OCI-LY7 (cell line): ENCODE measurements around the gene MGAT4C. TPM values are rescaled to one million over a fixed set of nuclear protein-coding genes. Genes with fewer than 3 reads are reported as not detected.

Source experiments
- BruUV-seq: library from RNA; stranded (reverse); fragments of 400-500 nt; replicated peaks from 2 replicates; lab custom pipeline; 2021; lab: Mats Ljungman, UMichigan
- CTCF ChIA-PET: fragments of 300-600 bp; sonication (Branson Sonifier 250); formaldehyde crosslinking; loops from one replicate; lab custom pipeline; 2022; ENCODE audit warnings: antibody characterized with exemption; ENCODE audit not compliant: unreplicated experiment; lab: Charles Lee
- POLR2A ChIA-PET: fragments of 300-600 bp; sonication (Branson Sonifier 250); formaldehyde crosslinking; loops from one replicate; lab custom pipeline; 2022; ENCODE audit warnings: antibody characterized with exemption; lab: Charles Lee
- DNase-seq: peaks from one replicate; pipeline ENCODE4 v3.0.0-alpha.2; 2015; ENCODE audit warnings: low spot score
- H2AFZ ChIP-seq: fragments of 200-600 bp; sonication (generic), shearing (Covaris generic); 2 replicates; pipeline ENCODE4 v1.6.1; 2014; ENCODE audit warnings: mild to moderate bottlenecking, antibody characterized with exemption, low read length, moderate library complexity
- H3K27ac ChIP-seq: fragments of 200-600 bp; sonication (generic); 2 replicates; pipeline ENCODE4 v1.5.1; 2014; ENCODE audit warnings: mixed run types, low read depth, mild to moderate bottlenecking, moderate library complexity, low read length, inconsistent platforms; ENCODE audit not compliant: poor library complexity, severe bottlenecking
- H3K36me3 ChIP-seq: fragments of 200-600 bp; sonication (generic); 2 replicates; pipeline ENCODE4 v1.6.1; 2014; ENCODE audit warnings: mild to moderate bottlenecking, antibody characterized with exemption, low read length, moderate library complexity, mixed read lengths; ENCODE audit not compliant: insufficient read depth
- H3K4me1 ChIP-seq: fragments of 200-600 bp; sonication (generic); 2 replicates; pipeline ENCODE4 v1.5.1; 2014; ENCODE audit warnings: mild to moderate bottlenecking, low read length; ENCODE audit not compliant: insufficient read depth, poor library complexity, severe bottlenecking
- H3K4me2 ChIP-seq: fragments of 200-600 bp; sonication (generic); 2 replicates; pipeline ENCODE4 v1.6.1; 2014; ENCODE audit warnings: mild to moderate bottlenecking, low read length
- H3K4me3 ChIP-seq: fragments of 200-600 bp; sonication (generic); 2 replicates; pipeline ENCODE4 v1.5.1; 2014; ENCODE audit warnings: mild to moderate bottlenecking, low read depth, low read length; ENCODE audit not compliant: poor library complexity, severe bottlenecking
- H3K79me2 ChIP-seq: fragments of 200-600 bp; sonication (generic); 2 replicates; pipeline ENCODE4 v1.6.1; 2016; ENCODE audit warnings: low read depth, mild to moderate bottlenecking, low read length, moderate library complexity, mixed read lengths; ENCODE audit not compliant: insufficient read depth
- H3K9me2 ChIP-seq: fragments of 200-600 bp; sonication (generic); 2 replicates; pipeline ENCODE4 v1.6.1; 2016; ENCODE audit warnings: mild to moderate bottlenecking, low read length, mixed read lengths; ENCODE audit not compliant: insufficient read depth
- H3K9me3 ChIP-seq: fragments of 200-600 bp; sonication (generic); 2 replicates; pipeline ENCODE4 v1.6.1; 2014; ENCODE audit warnings: mild to moderate bottlenecking, mixed run types, low read length, mixed read lengths
- H4K20me1 ChIP-seq: fragments of 200-600 bp; sonication (generic); 2 replicates; pipeline ENCODE4 v1.6.1; 2014; ENCODE audit warnings: mild to moderate bottlenecking, antibody characterized with exemption, low read length, moderate library complexity, mixed read lengths; ENCODE audit not compliant: insufficient read depth
- EZH2phosphoT487 ChIP-seq: fragments of 200-600 bp; sonication (generic); IDR thresholded peaks from 2 replicates; pipeline ENCODE4 v1.6.1; 2018; ENCODE audit warnings: low read depth, borderline replicate concordance, mild to moderate bottlenecking, mixed run types, antibody characterized with exemption, low read length, moderate library complexity, mixed read lengths
- intact Hi-C: fragments of 100-400 bp; cut with micrococcal nuclease; formaldehyde crosslinking; loops from one replicate; pipeline ENCODE4 v1.10.0; 2022; ENCODE audit not compliant: unreplicated experiment
- total RNA-seq, 2 experiments: library from RNA; depleted of rRNA in 1 of 2; stranded (reverse); fragments of >200 nt in 1 of 2; shearing (Covaris generic) in 1 of 2; gene quantifications; 2 replicates each; pipeline ENCODE4 v1.2.3, GENCODE V29; 2014 to 2022
- TF ChIP-seq, protein P1 (sequence below): fragments of 200-600 bp; sonication (generic); conservative IDR thresholded peaks from 2 replicates; pipeline ENCODE4 v1.5.1; 2014; ENCODE audit warnings: mild to moderate bottlenecking, antibody characterized with exemption, low read length, moderate library complexity, mixed read lengths

Gene MGAT4C
- total RNA-seq, 2 experiments from 2014 or later, result not detected

DNA sequence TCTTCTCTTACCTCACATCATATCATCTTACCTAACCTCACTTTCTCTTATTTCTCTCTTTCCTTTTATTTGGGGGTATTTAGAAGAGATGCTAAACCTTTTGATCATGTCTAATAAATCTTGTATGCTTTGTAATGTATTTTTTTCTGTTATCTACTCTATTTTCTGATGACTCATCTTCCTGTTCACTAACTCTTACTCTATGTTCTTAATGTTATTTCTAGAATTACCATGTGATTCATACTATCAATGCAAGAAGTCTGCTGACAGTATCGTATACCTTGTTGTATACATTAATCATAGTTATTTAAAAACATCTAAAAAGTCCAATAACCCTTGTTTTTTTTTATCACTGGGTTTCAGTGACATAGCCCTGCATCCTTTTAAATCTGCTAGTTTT, 62.3 kb downstream of the MGAT4C start:
- H3K36me3 ChIP-seq, result no peaks in the 10 kb centered on the region

DNA sequence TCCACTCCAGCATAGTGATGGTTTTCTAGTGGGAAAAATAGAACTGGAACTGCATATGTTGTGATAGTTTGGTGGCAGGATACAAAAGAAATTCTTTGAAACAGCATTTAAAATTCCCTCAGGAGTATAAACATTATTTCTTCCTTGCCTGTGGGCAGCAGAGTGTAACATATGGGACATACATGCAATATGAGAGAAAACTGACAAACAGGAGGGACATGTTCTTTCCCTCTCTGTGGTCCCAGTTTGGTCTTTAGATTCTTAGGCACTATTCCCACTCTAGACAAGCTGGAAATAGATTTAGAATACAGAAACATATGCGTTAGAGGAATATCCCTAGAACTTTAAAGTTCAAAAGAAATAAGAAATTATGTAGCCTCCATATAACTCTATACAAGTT, 68.0 kb downstream of the MGAT4C start:
- CTCF ChIA-PET, result no interaction called here
- no peaks in the 10 kb centered on the region for H3K36me3 ChIP-seq
- no peaks in the 10 kb centered on the region for H3K9me2 ChIP-seq
- H4K20me1 ChIP-seq, result no peaks in the 10 kb centered on the region
- no peak overlapping the region for H3K4me3 ChIP-seq
- H3K9me3 ChIP-seq, result no peaks in the 10 kb centered on the region
- POLR2A ChIA-PET, result no interaction called here
- no peak overlapping the region for H2AFZ ChIP-seq
- H3K27ac ChIP-seq, result no peak overlapping the region
- H3K79me2 ChIP-seq, result no peaks in the 10 kb centered on the region
- no peak for DNase-seq
- intact Hi-C loops, result no loop called here
- H3K4me2 ChIP-seq, result no peak overlapping the region
- no peaks in the 10 kb centered on the region for H3K4me1 ChIP-seq
- no TSS peak for BruUV-seq
- no peak for TF ChIP-seq EZH2phosphoT487
- TF ChIP-seq, protein P1, sequence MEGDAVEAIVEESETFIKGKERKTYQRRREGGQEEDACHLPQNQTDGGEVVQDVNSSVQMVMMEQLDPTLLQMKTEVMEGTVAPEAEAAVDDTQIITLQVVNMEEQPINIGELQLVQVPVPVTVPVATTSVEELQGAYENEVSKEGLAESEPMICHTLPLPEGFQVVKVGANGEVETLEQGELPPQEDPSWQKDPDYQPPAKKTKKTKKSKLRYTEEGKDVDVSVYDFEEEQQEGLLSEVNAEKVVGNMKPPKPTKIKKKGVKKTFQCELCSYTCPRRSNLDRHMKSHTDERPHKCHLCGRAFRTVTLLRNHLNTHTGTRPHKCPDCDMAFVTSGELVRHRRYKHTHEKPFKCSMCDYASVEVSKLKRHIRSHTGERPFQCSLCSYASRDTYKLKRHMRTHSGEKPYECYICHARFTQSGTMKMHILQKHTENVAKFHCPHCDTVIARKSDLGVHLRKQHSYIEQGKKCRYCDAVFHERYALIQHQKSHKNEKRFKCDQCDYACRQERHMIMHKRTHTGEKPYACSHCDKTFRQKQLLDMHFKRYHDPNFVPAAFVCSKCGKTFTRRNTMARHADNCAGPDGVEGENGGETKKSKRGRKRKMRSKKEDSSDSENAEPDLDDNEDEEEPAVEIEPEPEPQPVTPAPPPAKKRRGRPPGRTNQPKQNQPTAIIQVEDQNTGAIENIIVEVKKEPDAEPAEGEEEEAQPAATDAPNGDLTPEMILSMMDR, result no peak

More for the DNA sequence above, 62.3 kb downstream of the MGAT4C start:
- intact Hi-C loops, result no loop called here
- Histone ChIP-seq H3K4me3 (no peak overlapping the region), H4K20me1 (no peaks in the 10 kb centered on the region), H3K9me2 (no peaks in the 10 kb centered on the region), H3K27ac (no peak overlapping the region), H3K79me2 (no peaks in the 10 kb centered on the region), H2AFZ (no peak overlapping the region), H3K4me1 (no peaks in the 10 kb centered on the region), H3K4me2 (no peak overlapping the region), H3K9me3 (no peaks in the 10 kb centered on the region)
- DNase-seq, result no peak
- POLR2A ChIA-PET, result interaction anchor here (0.6 to 0.9 kb wide), 3 partner anchors 9 to 984 kb away, joined by 3 to 6 read pairs (median 4); no protein-coding TSS in a partner anchor
- TF ChIP-seq, protein P1, result no peak
- BruUV-seq, result no TSS peak
- CTCF ChIA-PET, result no interaction called here

DNA sequence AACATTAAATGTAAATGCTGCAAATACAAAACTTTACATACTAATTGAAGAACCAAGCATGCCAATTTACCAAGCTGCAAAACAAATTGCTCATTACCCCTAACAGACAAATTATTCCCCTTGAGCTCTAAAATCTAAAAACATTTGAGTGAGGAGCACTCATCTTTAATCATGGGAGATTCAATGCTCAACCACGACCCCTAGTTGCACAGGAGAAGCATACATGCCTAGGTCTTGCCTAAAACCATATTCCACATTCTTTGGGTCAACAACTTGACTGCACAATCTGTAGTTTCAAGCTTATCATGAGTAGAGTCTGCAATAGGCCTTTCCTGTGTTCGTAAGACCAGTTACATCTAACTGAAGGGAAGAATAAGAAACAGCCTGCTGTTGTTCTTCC, 69.7 kb downstream of the MGAT4C start:
- TF ChIP-seq EZH2phosphoT487, result no peak
- TF ChIP-seq, protein P1, result 0 out of 2 replicates have a peak, but pooled peaks have one; percentile 22
- Histone ChIP-seq H3K9me3 (no peaks in the 10 kb centered on the region), H3K79me2 (no peaks in the 10 kb centered on the region), H3K4me3 (no peak overlapping the region), H3K4me1 (no peaks in the 10 kb centered on the region), H3K36me3 (no peaks in the 10 kb centered on the region), H4K20me1 (no peaks in the 10 kb centered on the region), H3K9me2 (no peaks in the 10 kb centered on the region), H3K4me2 (no peak overlapping the region), H3K27ac (no peak overlapping the region), H2AFZ (no peak overlapping the region)
- CTCF ChIA-PET, result no interaction called here
- intact Hi-C loops, result no loop called here
- no peak for DNase-seq
- POLR2A ChIA-PET, result interaction anchor here (0.6 kb wide), 1 partner anchor 143 kb away, joined by 3 read pairs; no protein-coding TSS in a partner anchor
- no TSS peak for BruUV-seq
